HG03060 (cell line): ENCODE measurements around the gene KCNMB4.

Experiments used
- ATAC-seq: cut with Tn5 transposase; IDR thresholded peaks from one replicate; pipeline ENCODE4 v1.9.1; 2021; ENCODE audit warnings: low read depth, moderate number of reproducible peaks; ENCODE audit not compliant: unreplicated experiment

KCNMB4 gene

DNA sequence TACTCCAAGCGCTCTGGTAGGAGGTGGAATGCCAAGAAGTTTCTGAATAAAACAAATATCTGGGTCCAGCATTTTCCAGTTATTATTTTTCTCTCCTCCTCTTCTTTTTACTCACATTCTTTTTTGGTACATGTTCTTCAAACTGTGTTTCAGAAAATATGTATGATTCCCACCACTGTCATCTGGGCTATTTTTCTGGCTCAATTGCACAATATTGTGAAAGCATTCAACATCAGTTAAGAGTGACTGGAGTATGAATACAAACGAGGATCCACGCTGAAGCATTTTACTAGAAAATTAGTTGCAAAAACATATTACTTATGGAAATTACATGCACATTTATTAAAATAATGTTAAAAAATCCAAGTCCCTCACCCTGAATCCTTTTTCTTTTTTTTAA, 61.5 kb downstream of the KCNMB4 start:
- ATAC-seq, result no peak

DNA sequence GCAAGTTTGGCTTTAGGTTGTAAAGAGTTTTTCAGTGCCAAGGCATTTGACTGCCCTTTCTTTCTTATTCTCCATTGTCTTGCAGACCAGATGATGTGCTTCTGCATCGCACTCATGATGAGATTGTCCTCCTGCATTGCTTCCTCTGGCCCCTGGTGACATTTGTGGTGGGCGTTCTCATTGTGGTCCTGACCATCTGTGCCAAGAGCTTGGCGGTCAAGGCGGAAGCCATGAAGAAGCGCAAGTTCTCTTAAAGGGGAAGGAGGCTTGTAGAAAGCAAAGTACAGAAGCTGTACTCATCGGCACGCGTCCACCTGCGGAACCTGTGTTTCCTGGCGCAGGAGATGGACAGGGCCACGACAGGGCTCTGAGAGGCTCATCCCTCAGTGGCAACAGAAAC, 64.3 kb downstream of the KCNMB4 start:
- ATAC-seq, result no peak

DNA sequence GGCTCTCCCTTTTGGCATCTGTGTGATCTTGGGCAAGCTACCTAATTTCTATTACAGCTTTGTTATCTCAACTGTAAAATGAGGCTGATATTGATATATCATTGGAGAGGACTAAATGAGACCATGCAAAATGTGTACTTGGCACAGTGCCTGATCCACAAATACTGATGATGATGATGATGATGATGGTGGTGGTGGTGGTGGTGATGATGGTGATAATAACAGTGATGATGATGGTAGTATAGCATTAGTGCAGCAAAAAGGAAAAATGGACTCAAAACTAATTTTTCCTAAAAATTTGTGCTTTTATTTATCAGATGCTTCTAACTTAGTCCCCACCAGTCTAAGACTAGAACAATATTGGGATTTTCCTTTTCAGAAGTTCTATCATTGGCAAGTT, 70.7 kb downstream of the KCNMB4 start:
- ATAC-seq, result no peak

DNA sequence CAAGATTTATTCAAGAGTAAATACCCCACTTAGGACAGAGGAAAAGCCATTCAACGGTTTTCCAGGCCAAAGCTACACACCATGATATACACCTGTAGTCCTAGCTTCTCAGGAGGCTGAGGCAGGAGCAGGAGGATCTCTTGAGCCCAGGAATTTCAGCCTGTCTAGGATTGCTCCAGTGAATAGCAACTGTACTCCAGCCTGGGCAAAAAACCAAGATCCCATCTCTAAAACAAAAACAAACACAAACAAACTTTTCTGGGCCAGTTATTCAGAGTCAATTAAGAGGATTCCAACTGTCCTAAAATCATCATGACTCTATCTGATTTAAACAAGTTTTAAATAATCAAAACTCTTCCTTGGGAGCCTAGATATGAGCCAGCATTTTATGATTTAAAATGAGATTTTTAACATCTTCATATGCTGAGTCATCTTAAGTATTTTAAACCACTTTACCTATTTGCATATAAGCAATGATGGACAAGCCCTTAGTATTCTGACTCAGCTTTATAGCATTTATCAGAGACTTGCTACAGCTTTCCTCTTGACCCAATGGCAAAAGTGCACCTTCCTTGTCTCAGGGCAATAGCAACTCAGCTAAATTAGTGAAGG, 77.1 kb downstream of the KCNMB4 start:
- no peak for ATAC-seq

DNA sequence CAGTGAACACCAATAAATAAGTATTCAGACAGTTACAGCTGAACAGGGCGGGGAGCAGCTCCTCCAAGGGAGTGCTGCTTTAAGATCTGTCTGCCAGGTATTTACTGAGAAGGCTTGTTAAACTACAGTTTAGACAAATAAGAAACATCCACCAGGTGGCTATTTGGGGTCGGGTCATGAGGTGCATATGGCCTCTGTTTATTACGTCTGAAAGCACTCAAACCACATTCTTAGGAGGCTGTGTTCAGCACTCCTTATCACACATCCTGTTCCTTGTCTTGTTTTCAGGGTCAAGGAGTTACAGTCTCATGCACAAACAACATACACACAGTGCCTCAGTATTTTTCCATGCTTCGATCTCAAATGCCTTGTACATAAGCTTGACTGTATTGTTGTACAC, 78.8 kb downstream of the KCNMB4 start:
- ATAC-seq, result no peak

DNA sequence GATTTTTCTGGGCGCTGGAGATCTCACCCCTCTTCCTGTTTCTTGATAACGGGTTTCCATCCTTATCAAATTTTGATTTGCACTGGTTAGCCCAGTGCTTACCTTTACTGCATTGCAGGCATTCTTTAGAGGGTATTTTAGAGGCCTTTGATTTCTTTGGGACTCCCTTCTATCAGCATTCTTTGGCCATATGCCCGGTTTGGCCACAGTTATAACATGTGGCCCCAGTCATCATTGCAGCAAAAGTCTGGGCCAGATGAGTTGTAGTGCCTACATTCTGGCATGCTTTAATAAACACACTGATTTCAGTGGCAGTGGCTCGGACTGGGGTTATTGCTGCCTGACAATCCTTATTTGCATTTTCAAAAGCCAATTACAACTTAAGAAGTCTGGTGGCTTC, 82.3 kb downstream of the KCNMB4 start:
- no peak for ATAC-seq

DNA sequence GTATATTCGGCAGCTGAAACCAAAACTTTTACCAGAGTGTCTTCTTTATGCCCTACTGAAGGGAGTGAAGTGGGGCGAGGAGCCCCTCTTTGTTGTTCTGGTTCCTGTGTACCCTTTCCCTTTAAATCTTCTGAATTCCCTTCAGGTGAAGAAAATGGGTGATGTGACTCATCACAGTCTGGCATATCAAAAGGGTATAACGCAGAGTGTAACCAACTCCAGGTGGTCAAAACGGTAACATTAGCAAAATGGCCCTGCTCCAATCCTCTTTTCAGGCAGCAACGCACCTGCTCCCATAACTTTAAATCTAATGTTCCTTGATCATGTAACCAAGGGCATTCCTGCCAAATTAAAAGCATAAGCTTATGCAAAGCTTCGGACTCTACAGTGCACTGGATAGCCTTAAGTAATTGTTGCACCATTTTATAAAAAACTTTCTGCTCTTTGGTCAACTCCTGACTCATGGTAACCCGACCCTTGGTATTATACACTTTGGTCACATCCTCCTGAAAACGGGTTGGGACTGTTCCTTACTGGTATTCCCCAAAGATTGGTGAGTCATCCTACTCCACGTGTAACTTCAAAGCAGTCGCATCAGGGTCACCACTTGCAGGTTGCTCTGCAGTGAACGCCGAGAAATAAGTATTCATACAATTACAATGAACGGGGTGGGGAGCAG, 83.1 kb downstream of the KCNMB4 start:
- no peak for ATAC-seq

DNA sequence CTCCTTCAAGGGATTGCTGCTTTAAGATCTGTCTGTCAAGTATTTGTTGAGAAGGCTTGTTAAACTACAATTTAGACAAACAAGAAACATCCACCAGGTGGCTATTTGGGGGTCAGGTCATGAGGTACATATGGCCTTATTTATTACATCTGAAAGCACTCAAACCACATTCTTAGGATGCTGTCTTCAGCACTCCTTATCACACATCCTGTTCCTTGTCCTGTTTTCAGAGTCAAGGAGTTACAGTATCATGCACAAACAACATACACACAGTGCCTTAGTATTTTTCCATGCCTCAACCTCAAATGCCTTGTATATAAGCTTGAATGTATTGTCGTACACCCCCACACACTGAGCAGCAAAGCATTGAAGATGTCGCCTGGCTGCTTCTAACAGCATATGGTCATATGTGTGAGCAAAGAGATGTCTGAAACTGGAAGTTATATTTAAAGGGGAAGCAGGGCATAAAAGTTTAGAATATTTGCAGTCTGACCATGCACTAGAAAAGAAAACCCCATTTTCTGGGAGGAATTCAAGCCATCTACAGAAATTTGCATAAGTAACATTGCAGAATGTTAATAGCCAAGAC, 83.8 kb downstream of the KCNMB4 start:
- ATAC-seq, result no peak

DNA sequence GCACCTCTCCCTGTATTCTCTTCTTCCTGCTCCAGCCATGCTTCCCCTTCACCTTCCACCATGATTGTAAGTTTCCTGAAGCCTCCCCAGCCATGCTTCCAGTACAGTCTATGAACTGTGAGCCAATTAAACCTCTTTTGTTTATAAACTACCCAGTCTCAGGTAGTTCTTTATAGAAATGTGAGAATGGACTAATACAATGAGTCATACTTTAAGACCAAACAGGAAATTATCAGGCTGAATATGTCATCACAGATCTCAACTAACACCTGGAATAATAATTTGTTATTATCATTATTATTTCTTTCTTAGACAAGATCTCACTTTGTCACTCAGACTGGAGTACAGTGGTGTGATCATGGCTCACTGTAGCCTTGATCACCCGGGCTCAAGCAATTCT, 85.4 kb downstream of the KCNMB4 start:
- no peak for ATAC-seq

DNA sequence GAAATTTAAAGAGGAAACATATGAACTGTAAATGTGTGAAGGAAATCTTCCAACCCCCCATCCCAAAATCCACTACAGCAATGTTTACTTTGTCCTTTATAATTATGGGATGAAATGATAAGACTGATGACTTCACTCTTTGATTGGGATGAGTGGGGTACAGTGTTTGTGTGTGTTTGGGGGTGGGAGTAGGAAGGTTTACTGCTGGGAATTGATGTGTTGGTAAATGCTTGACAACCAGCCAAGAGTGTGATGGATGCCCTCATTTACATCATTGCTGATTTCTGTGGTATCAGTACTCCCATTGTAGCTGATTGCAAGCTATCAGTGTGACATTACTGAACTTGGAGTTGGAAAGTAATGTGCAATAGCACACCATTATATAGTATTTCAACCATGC, 90.9 kb downstream of the KCNMB4 start:
- no peak for ATAC-seq

DNA sequence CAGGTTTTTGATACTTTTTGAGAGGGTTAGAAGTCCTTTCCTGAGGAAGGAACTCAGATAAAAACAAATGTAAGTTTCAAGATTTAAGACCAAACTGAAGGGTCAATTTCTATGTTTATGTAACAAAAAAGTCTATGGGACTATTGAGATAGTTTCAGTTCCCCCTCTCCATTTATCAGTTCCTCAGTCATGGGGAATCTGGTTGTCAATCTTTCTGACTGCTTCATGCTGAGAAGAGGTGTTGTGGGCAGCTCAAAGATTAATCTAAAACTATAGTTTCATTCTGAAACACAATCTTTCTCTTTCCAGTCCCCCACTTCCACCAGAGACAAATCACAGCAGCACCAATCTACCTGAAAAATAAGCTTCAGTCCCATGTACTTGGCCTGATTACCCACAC, 93.7 kb downstream of the KCNMB4 start:
- ATAC-seq, result peak; percentile 77

DNA sequence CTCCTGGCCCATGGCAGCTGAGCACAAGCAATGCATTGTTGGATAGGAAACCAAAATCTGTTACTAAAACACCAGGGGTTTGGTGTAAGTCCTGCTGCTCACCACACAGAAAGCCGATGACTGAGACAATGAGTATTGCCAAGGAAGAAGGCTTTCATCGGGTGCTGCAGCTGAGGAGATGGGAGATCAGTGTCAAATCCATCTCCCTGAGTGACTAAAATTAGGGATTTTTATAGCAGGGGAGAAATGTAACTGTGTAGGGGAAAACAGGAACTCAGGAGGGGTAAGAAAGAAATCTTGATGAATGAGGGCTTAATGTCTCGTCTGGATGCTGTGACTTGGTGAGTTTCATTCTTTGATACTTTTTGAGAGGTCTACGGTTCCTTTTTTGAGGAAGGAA, 97.9 kb downstream of the KCNMB4 start:
- no peak for ATAC-seq

DNA sequence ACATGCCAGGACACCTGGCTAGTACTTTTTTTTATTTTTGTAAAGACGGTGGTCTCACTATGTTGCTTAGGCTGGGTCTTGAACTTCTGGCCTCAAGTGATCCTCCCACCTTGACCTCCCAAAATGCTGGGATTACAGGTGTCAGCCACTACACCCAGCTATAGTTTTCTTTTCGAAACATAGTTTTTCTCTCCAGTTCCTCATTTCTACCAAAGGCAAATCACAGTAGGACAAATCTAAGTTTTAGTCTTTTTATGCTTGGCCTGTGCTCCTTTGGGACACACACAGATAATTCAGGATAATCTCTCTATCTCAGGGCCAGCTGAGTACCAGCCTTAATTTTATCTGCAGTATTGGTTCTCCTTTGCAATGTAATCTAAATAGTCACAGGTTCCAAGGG, 100.7 kb downstream of the KCNMB4 start:
- no peak for ATAC-seq

DNA sequence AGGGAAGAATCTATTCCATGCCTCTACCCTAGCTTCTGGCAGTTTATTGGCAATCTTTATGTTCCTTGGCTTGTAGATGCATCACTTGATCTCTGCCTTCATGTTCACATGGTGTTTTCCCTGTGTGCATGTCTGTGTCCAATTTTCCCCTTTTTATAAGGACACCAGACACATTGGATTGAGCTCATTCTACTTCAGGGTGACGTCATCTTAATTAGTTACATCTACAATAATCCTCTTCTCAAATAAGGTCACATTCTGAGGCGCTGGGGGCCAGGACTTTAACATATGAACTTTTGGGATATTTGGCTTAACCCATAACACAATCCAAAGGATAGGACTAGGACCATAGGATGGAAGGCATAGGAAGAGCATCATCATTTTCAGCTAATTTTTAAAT, 101.4 kb downstream of the KCNMB4 start:
- ATAC-seq, result no peak

DNA sequence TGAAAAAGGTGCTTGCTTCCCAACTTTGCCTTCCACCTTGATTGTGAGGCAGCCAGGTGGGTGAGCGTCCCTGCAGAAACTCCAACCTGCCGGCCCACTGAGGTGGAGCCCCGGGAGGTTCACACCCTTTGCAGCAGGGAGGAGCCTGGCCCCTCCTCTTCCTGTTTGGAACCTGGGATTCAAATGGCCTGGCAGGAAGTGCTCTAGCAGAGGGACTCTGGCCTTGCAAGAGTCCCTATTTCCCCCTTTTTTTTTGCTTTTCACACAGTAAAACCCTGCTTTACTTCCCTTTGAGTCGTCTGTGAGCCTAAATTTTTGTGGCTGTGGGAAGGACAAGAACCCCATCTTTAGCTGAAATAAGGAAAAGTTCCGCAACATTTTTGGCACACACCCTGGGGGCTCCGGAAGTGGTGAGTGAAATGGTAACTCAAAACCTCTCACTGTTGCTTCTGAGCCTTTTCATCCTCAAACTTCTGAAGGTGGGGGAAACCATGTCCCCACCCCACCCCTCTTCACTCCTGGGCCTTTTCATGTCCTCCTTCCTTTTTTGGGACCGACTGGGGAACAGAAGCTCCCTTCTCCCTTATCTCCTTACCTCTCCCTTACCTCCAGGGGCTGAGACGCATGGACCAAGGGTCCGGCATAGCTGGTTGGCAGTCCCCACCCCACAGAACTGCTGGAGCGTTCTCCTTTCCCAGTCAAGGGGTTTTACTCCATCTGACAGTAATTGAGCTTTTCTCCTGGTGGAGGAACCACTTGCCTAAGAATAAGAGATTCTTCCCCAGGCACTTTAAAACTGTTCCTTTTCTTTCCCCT, 102.0 kb downstream of the KCNMB4 start:
- ATAC-seq, result no peak

DNA sequence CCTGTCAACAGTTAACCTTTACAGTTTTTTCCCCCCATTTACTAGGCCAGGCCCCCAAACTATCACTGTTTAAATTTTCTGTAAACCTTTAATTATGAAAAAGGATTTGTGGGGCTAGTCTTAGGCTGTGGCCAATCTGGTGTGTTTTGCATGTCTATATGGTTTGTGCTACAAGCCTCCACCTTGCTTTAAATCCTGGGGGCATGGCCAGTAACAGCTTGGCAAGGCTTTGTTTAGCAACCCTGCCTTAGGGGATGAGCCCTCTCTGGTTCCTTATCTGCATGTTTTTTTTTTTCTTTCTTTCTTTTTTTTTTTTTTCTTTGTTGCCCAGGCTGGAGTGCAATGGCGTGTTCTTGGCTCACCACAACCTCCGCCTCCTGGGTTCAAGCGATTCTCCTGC, 102.7 kb downstream of the KCNMB4 start:
- no peak for ATAC-seq

DNA sequence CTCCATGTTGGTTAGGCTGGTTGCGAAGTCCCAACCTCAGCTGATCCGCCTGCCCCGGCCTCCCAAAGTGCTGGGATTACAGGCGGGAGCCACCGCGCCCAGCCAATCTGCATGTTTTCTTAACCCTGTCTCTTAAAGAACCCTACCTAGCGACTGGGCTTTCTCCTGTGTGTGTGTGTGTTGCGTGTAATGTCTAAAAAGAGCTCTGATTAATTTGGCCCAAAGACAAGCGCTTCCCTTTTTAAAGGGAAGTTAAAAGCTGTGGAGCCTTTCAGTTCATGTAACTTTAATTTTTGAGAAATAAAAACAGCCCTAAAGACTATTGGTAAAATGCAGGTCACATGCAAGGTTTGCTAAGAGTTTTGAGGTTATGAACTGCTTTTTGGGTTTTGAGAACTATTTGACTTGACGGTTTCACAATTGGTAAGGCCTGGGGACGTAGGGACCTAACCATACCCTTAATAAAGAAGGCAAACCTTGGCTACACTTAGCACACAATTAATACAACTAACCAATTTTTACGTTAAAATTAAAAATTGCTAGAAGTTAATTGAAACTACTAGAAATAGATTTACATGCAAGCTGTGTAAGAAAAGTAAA, 103.2 kb downstream of the KCNMB4 start:
- no peak for ATAC-seq

DNA sequence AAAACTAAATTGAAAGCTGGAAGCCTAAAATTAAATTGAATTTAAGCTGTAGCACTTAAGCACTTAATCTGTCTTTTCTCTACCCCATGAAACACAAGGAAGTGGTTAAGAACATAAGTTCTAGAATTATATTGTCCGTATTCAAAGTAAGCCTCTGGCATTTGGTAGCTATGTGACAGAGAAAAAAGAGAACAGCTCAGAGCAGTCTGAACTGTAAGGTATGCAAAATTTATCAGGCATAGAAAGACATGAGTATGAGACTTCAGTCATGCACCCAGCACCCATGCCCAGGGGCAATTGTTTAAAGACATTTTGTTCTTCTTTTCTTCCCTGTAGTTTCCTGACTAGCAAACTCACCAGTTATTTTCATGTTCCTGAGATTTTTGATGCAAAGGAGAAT, 116.7 kb downstream of the KCNMB4 start:
- no peak for ATAC-seq
